8988T (cell line): ENCODE data around the gene BICC1.

Experiments used
- DNase-seq: peaks from one replicate; pipeline ENCODE4 v3.0.0; 2011

Gene BICC1, protein sequence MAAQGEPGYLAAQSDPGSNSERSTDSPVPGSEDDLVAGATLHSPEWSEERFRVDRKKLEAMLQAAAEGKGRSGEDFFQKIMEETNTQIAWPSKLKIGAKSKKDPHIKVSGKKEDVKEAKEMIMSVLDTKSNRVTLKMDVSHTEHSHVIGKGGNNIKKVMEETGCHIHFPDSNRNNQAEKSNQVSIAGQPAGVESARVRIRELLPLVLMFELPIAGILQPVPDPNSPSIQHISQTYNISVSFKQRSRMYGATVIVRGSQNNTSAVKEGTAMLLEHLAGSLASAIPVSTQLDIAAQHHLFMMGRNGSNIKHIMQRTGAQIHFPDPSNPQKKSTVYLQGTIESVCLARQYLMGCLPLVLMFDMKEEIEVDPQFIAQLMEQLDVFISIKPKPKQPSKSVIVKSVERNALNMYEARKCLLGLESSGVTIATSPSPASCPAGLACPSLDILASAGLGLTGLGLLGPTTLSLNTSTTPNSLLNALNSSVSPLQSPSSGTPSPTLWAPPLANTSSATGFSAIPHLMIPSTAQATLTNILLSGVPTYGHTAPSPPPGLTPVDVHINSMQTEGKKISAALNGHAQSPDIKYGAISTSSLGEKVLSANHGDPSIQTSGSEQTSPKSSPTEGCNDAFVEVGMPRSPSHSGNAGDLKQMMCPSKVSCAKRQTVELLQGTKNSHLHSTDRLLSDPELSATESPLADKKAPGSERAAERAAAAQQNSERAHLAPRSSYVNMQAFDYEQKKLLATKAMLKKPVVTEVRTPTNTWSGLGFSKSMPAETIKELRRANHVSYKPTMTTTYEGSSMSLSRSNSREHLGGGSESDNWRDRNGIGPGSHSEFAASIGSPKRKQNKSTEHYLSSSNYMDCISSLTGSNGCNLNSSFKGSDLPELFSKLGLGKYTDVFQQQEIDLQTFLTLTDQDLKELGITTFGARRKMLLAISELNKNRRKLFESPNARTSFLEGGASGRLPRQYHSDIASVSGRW

DNA sequence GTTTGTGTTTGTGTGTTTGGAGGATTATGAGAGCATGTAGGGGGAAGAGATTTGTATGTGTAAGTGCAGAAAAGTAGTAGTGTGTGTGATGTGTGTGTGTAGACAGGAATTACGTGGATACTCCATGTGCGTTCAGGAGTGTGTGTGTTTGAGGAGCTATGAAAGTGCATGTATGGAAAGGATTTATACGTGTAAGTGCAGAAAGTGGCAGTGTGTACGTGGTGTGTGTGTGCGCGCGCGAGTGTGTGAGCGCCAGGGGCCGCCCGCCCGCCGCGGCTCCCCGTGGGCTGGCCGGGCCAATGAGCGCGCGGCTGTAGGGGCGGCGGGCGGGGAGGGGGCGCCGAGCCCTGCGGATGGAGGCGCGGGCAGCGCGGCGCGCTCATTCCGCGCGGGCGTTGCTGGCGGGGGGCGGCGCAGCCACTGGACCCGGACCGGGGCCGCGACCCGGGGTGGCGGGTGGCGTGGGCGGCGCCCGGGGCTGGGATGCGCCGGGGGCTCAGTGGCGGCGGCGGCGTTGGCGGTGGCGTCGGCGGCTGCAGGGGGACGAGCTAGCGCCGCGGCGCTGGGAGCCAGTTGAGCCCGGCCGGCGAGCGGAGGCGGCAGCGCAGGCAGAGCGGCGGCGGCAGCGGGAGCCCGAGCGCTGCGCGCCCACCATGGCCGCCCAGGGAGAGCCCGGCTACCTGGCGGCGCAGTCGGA lies at the start of gene BICC1:
BICC1 (plus strand) TSS at position 382 of the 697 bp plus-strand sequence; CDS start at position 654, 272 bp downstream.
- DNase-seq = peak; percentile 72

GRCh38 chr10:58464956-58465355 lies 47.7 kb upstream of the BICC1 start:
- no peak for DNase-seq

- DNase-seq = no peak
Observed at GRCh38 chr10:58465629-58466028, 47.0 kb upstream of the BICC1 start.

GRCh38 chr10:58467931-58468635 lies 44.6 kb upstream of the BICC1 start:
- DNase-seq = no peak

DNA sequence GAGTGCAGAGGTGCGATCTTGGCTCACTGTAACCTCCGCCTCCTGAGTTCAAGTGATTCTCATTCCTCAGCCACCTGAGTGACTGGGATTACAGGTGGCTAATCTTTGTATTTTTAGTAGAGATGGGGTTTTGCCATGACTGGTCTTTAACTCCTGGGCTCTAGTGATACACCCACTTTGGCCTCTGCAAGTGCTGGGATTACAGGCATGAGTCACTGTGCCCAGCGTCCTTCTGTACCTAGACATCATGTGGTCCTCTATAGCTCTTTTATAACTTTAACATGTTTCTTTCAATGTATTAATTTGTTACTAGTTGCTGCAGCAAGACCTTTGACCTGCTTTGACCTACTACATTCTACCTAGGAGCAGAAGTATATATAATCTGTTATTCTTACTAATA lies 38.7 kb upstream of the BICC1 start:
- no peak for DNase-seq

- no peak for DNase-seq
Observed at GRCh38 chr10:58475322-58476277, 37.1 kb upstream of the BICC1 start.

GRCh38 chr10:58477122-58477521 lies 35.5 kb upstream of the BICC1 start:
- DNase-seq = no peak

DNA sequence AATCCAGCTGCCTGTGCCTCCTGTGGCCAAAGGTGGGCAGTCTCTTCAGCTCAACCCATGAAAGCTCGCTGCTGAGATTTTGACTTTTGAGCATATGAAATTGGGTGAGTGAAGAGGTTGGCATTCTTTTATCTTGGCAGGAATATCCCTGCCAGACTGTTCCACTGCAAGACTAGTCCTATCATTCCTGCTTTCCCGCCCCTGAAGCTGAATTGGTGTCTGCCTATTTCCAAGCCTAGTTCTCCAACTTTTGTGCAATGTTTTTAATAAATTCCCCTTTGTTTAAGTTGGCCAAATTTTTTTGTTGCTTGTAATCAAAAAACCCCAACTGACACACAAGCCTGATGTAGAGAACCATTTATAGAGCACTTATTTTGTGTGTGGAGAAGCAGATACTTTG lies 34.8 kb upstream of the BICC1 start:
- no peak for DNase-seq

GRCh38 chr10:58479045-58479444 lies 33.6 kb upstream of the BICC1 start:
- no peak for DNase-seq

- no peak for DNase-seq
Observed at GRCh38 chr10:58480321-58480720, 32.4 kb upstream of the BICC1 start.

GRCh38 chr10:58481569-58482109 lies 31.0 kb upstream of the BICC1 start:
- no peak for DNase-seq

DNA sequence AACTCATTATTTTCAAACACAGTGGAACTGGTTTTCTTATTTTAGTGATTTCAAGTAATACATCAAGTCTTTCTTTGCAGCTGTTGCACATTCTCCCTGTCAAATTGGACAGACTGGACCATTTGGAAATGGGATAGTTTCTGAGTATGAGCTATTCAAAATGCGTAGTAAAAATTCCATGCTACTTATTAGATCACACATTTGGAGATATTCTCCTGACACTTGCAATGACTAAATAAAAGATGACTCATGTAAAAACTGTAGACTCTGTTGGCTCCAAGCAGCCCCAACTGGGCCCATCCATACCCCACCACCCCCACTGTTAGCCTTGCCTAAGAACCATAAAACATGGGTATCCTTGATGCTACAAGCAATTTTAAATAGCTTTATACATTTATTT lies 25.9 kb upstream of the BICC1 start:
- no peak for DNase-seq

GRCh38 chr10:58488921-58489320 lies 23.8 kb upstream of the BICC1 start:
- DNase-seq = no peak

- DNase-seq = no peak
Observed at GRCh38 chr10:58502956-58503355, 9.7 kb upstream of the BICC1 start.

DNA sequence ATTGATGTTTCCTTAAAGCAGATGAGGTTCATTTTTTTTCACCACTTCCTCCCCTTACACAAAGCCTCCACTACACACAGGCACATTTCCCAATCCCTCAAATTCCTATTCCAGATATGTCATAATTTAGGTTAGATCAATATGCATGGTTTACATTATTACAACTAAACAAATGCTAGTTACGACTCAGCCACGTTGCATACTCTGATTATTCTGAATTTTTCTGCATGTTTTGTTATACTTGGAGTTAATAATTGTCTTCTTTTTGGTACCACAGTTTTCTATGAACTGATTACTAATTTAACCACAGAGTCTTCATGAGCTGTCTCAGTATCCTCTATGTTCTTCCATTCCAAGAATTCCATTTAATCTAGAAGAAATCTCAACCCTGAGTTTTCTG lies 4.4 kb upstream of the BICC1 start:
- DNase-seq = no peak

DNA sequence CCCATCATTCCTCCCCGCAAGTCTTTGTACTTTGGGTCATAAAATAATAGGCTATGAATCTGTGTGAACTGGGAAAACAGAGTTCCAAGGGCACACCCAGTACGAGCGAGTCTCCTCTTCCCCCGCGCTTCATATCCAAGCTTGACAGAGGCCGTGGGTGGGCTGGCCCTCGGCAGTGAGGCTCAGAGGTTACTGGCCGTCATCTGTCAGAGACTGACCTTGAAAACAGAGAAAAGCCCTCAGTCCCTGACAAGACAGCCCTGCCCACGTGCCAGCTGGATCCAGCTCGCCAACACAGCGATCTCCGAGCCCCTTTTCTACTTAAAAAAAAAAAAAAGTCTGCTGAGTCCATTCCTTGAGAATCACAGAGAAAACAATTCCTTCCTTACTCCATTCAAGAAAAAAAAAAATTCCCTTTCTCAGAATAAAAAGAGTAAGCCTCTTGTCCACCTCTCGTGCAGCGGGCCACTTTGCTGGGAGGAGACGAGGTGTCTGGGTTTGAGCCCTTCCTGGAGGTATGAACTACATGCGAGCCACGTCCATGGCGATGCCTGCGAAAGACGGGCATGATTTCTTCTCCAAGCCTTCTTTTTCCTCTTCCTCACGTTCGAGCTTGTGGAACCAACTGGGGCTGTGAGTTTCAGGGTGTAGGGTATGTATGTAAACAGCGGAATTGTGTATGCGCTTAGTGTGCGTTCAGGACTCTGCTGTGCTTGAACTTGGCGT lies 744 bp upstream of the BICC1 start:
- DNase-seq = peak; percentile 23

DNA sequence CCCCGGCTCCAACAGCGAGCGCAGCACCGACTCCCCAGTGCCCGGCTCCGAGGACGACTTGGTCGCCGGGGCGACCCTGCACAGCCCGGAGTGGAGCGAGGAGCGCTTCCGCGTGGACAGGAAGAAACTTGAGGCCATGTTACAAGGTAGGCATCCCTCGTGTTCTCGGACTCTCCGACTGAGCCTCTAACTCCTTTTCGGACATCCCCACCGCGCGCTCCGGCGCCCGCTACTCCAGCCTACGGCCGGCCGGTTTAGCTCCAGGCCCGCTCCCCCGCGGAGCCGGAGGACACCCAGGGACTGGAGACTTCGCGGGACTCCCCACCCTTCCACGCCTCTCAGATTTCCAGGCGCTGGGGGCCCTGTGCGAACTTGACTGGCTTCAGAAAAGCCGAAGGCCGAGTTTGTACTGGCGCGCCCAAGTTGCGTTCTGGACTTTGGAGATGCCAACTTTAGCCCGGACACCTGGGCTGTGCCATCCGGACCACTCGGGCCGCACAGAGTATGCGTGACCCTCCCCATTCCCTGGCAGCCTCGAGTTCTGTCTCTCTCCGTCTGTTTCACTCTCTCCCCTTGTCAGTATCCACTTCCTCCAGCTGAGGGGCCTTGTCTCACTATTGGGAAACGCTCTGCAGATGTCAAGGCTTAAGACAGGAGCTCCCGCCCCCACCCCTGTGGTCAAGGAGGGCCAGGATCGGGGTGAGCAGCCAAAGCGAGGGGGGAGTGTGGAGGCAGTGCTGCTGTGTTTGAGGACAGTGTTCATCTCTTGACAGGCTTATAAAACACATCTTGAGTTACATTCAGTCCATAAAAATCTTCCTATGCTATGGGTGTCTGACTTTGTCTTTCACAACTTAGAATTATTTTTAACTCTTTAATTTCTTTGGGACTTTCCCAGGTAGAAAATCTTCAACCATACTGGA lies 777 bp downstream of the BICC1 start:
- peak; percentile 56 for DNase-seq

GRCh38 chr10:58514111-58514770 lies 1.6 kb downstream of the BICC1 start:
- DNase-seq = no peak
